ENCODE measurements around the gene TNNI2.
A peak's percentile ranks its signal among the peaks of the same experiment; 100 is the strongest.
"Not testable (repeated sequence)": the region's sequence is repeated elsewhere in the genome, so short reads cannot be mapped to it uniquely, and the experiment has no call there.

The TNNI2 gene

DNA sequence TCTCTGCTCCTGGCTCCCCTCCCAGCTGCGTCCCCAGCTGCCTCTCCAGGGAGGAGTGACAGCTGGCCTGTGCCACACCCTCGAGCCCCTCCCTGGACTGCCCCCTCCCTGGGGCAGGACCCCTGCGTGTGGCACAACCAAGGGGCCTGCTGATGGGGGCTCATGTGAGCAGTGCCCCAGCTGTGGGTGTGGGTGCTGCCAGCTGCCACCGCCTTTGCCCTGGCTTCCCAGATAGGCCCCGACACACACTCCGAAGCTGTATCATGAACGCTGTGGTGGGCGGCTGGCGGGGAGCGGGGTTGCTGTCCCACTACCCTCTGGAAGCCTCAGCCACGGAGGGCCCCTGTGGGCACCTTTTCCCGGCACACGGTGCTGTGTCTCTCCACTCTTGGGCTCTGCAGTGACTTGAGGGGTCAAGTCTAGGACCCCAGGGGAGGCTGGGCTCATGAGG is 37.1 kb downstream of the TNNI2 start:
- not testable (repeated sequence) for DNase-seq

DNA sequence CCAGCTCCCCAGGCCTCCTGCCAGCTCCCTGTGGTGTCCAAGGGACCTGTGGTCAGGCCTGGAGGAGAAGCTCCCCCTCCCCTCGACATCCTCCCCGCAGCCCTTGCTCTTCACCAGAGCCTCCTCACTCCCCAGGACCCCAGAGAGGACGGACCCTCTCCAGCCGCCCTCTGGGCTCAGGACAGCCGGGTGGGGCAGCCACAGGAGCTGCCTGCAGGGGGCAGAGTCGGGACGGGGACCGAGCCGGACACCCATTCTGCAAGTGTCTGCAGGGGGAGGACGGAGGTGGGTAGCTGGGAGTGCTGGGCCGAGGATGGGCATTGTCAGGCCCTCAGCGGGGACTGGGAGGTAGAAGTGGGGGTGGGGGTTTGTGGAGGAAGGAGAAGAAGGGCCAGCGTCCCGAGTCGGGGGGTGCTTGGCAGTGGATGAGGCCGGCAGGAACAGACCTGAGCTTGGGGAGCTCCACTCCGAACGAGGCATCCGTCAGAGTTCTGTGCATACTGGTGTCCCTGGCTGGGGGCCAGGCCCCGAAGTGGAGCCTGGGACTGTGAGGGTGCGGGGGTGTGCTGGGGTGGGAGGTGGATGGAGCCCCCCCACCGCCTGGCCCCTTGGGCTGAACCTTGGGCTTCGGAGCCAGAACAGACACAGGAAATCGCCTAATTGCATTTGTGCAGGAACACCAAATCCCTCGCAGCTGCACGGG is 37.7 kb downstream of the TNNI2 start:
- no peak for DNase-seq

DNA sequence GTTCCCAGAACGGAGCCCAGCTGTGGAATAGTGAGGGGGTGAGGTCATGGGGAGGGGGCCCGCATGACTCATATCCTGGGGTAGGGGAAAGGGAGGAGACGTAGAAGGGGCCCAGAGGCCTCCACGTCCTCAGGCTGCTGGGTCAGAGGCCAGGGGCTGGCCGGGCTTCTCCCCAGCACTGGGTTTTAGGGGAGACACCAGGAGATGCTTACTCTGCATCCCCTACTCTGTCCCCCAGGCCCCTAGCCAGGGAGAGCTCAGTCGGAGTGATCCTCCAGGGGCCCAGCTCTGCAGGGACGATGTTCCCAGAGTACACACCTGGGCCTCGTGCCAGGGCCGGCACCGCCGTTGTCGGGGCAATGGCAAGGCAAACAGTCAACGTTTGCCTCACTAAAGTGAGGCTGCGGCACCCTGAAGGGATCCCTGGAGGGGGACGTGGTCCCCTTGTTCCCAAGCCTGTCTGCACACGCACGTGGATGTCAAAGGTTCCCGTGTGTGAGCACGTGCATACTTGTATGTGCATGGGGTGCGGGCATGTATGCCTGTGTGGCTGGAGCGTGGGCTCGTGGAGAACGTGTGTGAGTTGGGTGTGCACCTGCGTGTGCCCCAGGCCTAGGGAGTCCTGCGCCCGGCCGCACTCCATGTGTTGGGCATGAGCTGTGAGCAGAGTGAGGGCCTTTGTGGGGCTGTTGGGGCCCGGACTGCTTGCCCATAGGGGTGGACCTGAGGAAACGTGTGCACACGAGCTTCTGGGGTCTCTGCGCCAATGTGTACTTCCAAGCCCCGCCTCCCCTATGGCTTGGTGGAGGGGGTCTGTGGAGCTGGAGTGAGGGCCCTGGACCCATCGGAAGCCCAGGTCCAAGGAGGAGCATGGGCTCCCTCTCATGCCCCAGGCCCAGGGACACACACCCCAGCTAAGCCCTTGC is 38.7 kb downstream of the TNNI2 start:
- no peak for DNase-seq

DNA sequence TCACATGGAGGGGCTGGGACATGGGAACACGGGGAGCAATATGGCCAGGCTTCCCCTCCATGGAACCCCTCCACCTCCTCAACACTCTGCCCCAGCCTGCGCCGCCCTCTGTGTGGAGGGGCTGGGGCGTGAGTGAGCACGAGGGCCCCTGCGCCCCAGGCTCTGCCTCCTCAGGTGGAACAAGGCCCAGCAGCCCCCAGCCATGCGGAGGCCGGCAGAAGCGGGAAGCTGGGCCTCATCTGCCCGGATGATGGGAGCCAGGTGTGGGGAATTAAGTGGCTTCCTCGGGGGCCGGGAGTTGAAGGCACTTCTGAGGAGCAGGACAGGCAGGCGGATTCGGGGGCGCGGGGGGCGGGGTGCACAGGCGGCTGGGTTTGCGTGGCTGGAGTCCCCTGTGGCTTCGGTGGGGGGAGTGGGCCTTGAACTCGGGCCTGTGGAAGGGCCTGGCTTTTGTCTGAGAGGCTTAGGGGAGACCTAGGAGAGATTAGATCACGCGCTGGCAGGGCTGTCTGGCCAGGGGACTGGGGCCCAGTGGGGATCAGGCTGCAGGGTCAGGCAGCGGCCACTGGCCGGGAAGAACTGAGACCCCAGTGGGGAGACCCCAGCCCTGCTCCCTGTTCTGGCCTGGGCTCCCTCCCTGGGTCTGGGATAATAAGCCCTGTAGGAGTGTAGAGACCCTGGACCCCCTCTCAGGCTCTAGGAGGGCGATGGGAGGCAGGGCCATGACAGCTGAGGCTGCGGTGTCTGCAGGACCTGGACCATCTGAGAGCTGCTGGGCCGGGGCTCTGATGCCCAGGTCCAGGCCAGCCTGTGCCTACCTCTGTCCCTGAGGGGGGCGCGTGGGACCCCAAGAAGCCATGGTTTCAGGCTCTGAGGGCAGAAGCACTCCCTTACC is 39.6 kb downstream of the TNNI2 start:
- no peak for DNase-seq

DNA sequence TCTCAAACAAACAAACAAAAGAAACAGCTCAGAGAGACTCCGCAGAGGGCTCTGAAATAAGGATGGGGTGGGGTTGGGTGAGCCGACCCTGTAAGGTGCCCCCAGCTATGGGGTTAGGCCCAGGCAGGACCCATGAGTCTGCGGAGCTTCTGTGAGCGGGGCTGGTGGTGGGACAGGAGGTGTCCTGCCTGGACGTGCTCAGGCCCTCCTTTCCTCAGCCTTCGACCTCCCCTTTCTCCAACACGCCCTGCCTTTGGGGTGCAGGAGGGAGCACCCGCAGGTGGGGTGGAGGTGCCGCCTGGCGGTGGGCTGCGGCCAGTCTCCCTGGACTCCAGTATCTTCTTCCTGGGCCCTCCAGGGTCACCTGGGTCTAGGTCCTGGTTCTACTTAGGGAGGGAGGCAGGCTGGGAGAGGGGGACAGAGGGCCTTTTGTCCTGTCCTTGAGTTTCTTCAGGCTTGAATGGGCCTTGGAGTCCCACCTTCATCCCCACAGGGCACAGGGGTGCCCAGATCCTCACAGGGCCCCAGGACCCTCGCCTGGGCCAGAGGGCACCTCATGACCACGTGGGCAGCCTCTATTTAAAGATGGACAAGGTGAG is 40.7 kb downstream of the TNNI2 start:
- DNase-seq, result no peak

DNA sequence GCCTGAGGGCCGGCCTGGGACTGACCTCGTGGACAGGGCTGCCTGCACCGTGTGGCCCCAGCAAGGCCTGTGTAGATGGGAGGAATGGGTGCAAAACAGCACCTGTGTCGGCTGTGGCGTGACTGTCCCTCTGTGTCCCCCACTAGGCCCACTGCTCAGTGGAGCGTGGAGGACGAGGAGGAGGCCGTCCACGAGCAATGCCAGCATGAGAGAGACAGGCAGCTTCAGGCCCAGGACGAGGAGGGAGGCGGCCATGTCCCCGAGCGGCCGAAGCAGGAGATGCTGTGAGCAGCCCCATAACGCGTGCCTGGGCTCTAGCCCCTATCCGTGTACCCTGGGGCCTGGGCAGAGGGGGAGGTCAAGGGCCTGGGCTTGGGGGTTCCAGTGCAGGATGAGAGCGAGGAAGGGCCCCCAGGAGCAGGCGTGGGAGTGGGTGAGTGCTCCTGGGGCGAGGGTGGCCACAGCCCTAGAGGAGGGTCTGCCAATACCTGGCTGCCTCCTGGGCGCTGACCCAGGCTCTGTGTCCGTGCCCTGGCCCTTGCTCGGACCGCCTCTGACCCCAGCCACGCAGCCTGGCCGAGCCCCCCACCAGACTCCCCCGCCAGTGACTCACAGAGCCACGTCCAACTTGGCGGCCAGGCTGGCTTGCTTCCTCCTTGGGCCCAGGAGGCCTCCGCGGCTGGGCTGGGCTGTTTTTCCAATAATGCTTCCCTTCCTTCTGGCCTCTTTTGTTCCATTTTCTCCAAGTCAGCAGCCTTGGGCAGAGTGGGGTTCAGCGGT is 41.4 kb downstream of the TNNI2 start:
- no peak for DNase-seq

DNA sequence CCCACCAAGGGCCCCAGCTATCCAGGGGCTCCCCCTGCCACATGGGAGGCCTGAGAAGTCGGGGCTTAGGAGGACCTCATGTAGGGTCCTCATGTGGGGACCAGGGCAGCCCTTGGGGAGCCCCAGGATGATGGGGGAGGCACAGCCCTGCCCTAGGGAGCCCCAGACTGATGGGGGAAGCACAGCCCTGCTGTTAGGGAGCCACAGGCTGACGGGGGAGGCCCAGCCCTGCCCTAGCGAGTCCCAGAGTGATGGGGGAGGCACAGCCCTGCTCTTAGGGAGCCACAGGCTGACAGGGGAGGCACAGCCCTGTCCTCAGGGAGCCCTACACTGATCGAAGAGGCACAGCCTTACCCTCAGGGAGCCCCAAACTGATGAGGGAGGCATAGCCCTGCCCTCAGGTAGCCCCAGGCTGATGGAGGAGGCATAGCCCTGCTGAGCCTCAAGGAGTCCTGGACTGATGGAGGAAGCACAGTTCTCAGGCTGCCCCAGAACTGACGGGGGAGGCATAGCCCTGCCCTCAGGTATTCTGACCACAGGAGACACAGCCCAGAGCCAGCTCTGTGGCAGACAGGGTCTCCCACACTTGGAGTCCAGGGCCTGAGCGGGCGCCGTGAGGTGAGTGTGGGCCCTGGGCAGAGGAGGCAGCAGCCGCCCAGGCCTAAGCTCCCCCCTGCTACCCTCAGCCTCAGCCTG is 42.1 kb downstream of the TNNI2 start:
- DNase-seq, result no peak

DNA sequence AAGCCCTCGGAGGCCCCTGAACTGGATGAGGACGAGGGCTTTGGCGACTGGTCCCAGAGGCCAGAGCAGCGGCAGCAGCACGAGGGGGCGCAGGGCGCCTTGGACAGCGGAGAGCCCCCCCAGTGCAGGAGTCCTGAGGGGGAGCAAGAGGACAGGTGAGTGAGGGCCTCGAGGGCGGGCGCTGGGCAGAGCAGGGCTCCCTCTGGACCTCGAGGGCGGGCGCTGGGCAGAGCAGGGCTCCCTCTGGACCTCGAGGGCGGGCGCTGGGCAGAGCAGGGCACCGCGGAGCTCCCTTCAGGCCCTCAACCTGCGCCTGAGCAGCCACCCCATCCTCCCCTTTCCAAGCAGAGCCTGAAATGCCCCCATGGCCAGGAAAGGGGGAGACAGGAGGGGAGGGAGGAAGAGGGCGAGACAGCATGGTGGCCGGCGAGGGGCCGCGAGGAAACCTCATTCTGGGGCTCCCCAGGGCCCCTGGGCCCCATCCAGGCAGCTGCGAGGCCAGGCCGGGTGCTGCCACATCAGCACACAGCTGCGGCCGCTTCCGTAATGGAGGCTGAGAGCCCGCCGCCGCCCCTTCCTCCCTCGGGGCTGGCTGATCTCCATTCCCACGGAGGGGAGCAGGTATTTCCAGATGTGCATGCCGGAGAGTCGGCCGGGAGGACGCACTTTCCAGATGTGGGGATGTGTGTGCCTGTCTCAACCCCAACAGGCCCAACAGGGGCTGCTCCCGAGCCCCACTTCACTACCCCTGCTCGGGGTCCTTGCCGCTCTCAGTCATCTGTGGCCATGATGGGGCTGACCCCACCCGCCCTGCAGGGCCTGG is 42.9 kb downstream of the TNNI2 start:
- no peak for DNase-seq

DNA sequence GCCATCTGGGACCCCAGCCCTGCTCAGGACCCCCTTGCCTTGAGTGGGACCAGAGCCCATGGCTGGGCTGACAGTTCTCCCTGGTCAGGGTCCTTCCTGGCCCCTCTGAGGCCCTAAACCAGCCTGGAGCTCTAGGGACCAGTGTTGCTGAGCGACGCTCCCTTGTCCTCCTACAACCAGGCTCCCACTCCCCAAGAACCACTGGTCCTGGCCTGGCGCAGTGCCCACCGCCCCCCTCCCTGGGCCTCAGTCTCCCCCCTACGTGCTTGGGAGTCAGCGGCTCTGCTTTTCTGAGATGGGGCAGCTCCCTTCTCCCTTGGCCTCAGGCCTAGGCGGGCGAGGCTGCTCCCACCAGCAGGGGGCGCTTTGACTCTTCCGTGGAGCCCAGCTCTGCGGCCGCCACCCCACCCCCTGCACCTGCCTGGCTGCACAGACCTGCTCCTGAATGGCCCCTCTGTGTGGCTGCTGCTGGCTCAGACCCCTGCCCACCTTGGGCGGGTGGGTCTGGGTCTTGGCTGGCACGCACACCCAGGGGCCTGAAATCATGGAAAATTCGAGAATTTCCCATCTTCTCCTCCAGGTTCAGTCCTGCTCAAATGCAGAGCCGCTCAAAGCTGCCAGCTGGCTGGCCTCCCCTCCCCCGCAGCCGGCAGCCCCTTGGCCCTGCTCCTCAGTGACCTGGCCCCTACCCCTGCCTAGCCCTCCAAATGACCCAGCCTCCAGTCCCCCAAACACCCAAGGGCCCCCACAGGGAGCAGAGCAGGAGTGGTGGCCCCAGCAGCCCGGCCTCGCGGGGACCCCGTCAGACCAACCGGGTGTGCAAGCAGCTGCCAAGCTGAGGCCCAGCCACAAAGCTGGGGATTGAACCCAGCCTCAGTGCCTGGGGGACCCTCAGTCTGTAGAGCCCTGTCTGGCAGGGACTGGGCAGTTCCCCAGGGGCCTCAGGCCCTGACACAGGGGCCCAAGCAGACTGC is 43.8 kb downstream of the TNNI2 start:
- DNase-seq, result peak; percentile 91

DNA sequence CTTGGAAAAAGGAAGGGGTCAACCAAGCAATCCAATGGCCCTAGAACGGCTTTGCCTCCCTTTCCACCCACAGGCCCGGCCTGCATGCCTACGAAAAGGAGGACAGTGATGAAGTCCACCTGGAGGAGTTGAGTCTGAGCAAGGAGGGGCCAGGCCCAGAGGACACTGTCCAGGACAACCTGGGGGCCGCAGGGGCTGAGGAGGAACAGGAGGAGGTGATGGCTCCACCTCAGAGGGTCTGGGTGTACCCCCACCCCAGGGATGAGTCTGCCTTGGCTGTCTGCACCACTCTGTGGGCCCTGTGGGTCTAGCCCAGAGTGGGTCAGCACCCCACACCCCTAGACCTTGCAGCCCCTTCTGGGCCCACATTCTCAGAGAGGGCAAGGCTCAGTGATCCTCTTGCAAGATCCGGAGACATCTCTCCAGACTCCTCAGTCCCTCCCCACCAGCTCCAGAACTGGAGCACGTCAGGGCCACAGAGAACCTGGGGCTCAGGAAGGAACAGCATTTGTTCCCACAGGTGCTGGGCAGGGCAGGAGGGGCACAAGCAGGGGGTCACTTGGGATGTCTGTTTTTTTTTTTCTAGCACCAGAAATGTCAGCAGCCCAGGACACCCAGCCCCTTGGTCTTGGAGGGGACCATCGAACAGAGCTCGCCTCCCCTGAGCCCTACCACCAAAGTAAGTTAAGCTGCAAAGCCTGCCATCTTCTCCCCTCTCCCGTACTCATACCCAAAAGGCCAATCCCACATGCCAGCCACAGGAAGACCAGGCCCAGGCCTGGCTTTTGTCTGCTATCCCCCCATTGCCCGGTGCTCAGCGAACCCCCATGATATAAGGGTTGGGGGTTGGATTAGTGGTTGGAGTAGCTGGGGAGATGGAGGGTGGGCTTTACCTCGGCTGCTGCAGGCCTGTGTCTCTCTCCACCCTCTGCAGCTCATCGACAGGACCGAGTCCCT is 44.8 kb downstream of the TNNI2 start:
- no peak for DNase-seq

DNA sequence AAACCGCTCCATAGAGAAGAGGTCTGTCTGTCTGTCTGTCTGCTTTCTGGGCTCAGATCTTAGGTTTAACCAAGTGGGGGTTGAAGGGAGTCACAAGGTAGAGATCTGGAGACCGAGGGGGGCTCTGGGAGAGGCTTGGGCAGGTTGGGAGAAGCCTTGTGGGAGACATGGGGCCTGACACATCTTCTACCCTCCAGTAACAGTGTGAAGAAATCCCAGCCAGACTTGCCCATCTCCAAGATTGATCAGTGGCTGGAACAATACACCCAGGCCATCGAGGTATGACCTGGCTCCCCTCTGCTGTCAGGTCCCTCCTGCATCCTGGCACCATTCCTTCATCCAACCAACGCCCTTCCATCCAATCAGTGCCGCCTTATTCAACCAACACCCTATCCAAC is 45.5 kb downstream of the TNNI2 start:
- no peak for DNase-seq

DNA sequence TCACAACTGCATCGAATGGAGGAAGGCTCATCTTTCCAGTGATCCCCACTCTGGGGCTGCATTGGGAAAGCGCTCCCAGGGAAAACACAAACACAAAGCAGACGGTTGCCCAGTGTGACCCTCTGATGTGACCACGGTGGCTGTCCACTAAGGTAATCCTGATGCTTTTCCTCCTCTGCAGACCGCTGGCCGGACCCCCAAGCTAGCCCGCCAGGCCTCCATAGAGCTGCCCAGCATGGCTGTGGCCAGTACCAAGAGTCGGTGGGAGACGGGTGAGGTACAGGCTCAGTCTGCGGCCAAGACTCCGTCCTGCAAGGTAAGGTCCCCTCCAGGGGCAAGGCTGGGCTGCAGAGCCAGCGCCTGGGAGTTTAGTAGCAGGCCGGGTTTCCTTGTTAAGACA is 47.8 kb downstream of the TNNI2 start:
- not testable (repeated sequence) for DNase-seq

DNA sequence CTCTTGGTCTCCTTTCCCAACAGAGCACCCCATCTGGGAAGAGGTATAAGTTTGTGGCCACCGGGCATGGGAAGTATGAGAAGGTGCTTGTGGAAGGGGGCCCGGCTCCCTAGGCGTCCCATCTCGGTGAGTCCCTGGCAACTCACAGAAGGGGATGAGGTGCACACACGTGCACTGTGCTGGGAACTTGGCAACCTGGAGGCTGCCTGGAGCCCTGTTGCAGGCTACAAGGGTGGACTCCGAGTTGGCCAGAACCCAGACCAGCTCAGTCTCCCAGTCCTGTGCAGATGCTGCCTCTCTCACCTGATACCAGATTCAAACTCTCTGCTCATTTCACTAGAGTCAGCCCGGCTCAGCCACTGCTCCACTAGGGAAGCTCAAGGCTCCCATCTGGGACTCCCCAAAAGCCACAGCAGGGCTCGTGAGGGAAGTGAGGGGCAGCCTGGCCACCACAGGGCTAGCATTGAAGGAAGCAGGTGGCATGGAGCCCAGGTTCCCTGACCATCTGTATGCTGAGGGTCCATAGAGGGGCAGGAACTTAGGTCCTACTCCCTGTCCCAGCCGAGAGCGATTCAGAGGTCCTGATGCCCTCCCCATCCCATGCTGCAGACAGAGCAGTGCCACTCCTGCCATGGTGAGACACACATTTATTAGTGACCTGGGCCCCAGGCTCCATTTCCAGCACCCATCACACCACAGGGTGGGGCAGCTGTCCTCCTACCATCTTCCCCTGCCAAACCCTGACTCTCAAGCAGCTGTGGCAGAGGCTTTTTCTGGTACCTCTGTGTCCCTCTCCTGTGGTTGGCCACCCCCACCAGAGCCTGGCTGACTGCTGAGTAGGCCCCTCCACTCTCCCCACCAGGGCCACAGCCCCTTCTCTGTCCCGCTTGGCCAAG is 48.9 kb downstream of the TNNI2 start:
- no peak for DNase-seq

DNA sequence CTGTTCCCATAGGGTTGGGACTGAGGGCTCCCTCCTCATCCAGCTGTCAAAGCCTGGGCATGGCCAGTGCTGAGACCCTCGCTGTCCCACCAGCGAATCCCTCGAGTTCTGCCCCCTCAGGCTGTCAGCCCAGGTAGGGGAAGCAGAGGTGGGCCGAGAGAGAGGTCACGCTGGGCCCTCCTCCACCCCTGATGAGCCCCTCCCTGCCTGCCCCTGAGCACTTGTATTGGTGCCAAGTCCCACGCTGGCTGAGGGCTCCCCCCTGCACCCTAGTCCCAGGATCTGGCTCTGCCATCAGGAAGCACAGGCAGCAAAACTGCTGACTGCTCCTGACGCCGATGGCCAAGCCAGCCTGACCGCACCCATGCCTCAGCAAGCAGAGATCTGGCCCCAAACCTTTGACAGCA is 49.6 kb downstream of the TNNI2 start:
- no peak for DNase-seq

DNA sequence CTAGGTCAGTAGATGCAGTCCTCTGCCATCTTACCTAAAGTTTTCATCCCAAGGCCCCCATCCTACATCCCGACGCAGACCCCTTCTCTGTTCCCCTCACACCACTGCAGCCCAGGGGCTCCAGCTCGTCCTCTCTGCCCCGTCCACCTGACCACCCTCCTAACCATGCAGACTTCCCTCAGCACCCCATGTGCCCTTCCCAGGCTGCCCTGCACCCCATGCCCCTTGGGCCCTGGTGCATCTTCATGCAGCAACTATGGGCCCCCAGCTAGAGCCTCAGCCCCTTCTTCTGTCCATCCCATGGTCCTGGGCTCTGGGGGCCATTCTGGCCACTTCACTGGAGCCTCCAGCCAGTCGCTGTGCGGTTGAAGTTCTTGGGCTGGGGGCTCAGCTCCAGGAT is 50.0 kb downstream of the TNNI2 start:
- DNase-seq, result no peak

DNA sequence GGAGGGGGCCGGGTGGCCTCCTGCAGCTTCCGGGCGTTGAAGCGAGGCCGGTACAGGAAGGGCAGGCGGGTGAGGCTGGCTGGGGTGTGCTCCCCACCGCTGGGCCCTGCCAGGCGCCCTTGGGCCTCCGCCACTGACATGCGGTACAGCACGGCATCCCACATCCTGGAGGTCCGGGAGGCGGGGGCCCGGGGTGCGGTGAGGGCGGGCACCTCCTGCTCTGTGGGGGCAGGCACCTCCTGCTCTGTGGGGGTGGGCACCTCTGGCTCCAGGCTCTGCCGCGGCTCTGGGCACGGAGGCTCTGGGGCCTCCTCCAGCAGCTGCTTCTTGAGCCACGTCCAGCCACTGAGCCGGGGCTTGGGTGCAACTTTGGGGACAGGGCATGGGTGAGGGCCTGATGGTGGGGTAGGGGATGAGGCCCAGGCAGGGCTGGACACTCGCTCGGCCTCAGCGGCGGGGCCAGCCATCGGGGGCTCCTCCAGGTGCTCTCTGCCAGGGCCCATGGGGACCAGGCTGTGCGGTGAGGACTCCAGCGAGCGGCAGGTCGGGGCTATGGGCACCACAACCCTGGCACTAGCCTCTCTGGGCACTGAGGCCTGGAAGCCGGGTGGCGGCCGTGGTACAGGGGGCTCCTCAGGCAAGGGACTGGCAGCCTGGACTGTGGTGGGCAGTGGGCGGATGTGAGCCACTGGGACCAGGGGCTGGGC is 50.6 kb downstream of the TNNI2 start:
- peak; percentile 90 for DNase-seq
